ENCODE data around the gene ANKRD52.

ANKRD52 gene

GRCh38 chr12:56224102-56224701 lies 34.0 kb downstream of the ANKRD52 start, which contains the start of gene NABP2:
TSS of gene NABP2 (plus strand) at chr12:56224342. CDS start at chr12:56224857, 515 bp downstream.
- Histone ChIP-seq H3K9ac (ENCODE audit: low read depth, low read length, poor library complexity, severe bottlenecking) (peak within 1 kb of the TSS; percentile 85), H3K4me2 (ENCODE audit: low read depth, low read length, poor library complexity, severe bottlenecking) (peak within 1 kb of the TSS; percentile 92), H2AFZ (ENCODE audit: low read length) (peak within 1 kb of the TSS; percentile 94), H3K27me3 (ENCODE audit: insufficient read depth, low read length, poor library complexity, severe bottlenecking) (no peaks in the 10 kb centered on the region), H3K36me3 (ENCODE audit: insufficient read depth, low read length) (no peaks in the 10 kb centered on the region), H3K4me1 (ENCODE audit: insufficient read depth, low read length, poor library complexity, severe bottlenecking) (peaks cover 29% of the 10 kb centered on the region), H3K9me2 (replicated peaks; ENCODE audit: low read depth, low read length) (no peaks in the 10 kb centered on the region), H4K20me1 (ENCODE audit: insufficient read depth, low read length, poor library complexity, severe bottlenecking) (peaks cover 6% of the 10 kb centered on the region), H3F3A (ENCODE audit: low read depth) (no peaks in the 10 kb centered on the region), H3K79me2 (ENCODE audit: insufficient read depth, low read length) (peaks cover 25% of the 10 kb centered on the region), H3K4me3 (ENCODE audit: low read length, poor library complexity, severe bottlenecking) (peak within 1 kb of the TSS; percentile 90), H3K9me3 (ENCODE audit: insufficient read depth, low read depth, low read length) (no peaks in the 10 kb centered on the region)
- TF ChIP-seq CTCF (conservative IDR thresholded peaks at IDR 0.05; ENCODE audit: low read length) = peak; percentile 92
- no peak for TF ChIP-seq EZH2phosphoT487 (IDR thresholded peaks at IDR 0.05; ENCODE audit: borderline replicate concordance)

- H3K9me2 ChIP-seq (replicated peaks; ENCODE audit: low read depth, low read length) = no peaks in the 10 kb centered on the region
- H4K20me1 ChIP-seq (ENCODE audit: insufficient read depth, low read length, poor library complexity, severe bottlenecking) = peaks cover 6% of the 10 kb centered on the region
- no peaks in the 10 kb centered on the region for H3K27me3 ChIP-seq (ENCODE audit: insufficient read depth, low read length, poor library complexity, severe bottlenecking)
- peaks cover 28% of the 10 kb centered on the region for H3K4me1 ChIP-seq (ENCODE audit: insufficient read depth, low read length, poor library complexity, severe bottlenecking)
- H3K79me2 ChIP-seq (ENCODE audit: insufficient read depth, low read length) = peaks cover 25% of the 10 kb centered on the region
- H3K4me2 ChIP-seq (ENCODE audit: low read depth, low read length, poor library complexity, severe bottlenecking) = peak overlapping the region; percentile 65
- no peak for TF ChIP-seq EZH2phosphoT487 (IDR thresholded peaks at IDR 0.05; ENCODE audit: borderline replicate concordance)
- no peak for TF ChIP-seq CTCF (conservative IDR thresholded peaks at IDR 0.05; ENCODE audit: low read length)
- H3K9me3 ChIP-seq (ENCODE audit: insufficient read depth, low read depth, low read length) = no peaks in the 10 kb centered on the region
- peak overlapping the region; percentile 40 for H3K9ac ChIP-seq (ENCODE audit: low read depth, low read length, poor library complexity, severe bottlenecking)
- no peaks in the 10 kb centered on the region for H3F3A ChIP-seq (ENCODE audit: low read depth)
- peak overlapping the region; percentile 33; the same call in 1 of the 2 replicates for H2AFZ ChIP-seq (ENCODE audit: low read length)
- no peaks in the 10 kb centered on the region for H3K36me3 ChIP-seq (ENCODE audit: insufficient read depth, low read length)
- peak overlapping the region; percentile 58 for H3K4me3 ChIP-seq (ENCODE audit: low read length, poor library complexity, severe bottlenecking)
Observed at GRCh38 chr12:56223571-56224101, 34.5 kb downstream of the ANKRD52 start.

- peak overlapping the region; percentile 89 for H3K9ac ChIP-seq (ENCODE audit: low read depth, low read length, poor library complexity, severe bottlenecking)
Observed at GRCh38 chr12:56222531-56222895, 35.7 kb downstream of the ANKRD52 start.

More at GRCh38 chr12:56222531-56222895, 35.7 kb downstream of the ANKRD52 start:
- no peaks in the 10 kb centered on the region for H3K36me3 ChIP-seq (ENCODE audit: insufficient read depth, low read length)
- H3K4me2 ChIP-seq (ENCODE audit: low read depth, low read length, poor library complexity, severe bottlenecking) = peak overlapping the region; percentile 98
- H2AFZ ChIP-seq (ENCODE audit: low read length) = peak overlapping the region; percentile 78; the same call in 1 of the 2 replicates
- H4K20me1 ChIP-seq (ENCODE audit: insufficient read depth, low read length, poor library complexity, severe bottlenecking) = peaks cover 6% of the 10 kb centered on the region
- H3K4me3 ChIP-seq (ENCODE audit: low read length, poor library complexity, severe bottlenecking) = peak overlapping the region; percentile 90
- no peaks in the 10 kb centered on the region for H3F3A ChIP-seq (ENCODE audit: low read depth)
- H3K4me1 ChIP-seq (ENCODE audit: insufficient read depth, low read length, poor library complexity, severe bottlenecking) = peaks cover 28% of the 10 kb centered on the region
- H3K9me2 ChIP-seq (replicated peaks; ENCODE audit: low read depth, low read length) = no peaks in the 10 kb centered on the region
- no peak for TF ChIP-seq CTCF (conservative IDR thresholded peaks at IDR 0.05; ENCODE audit: low read length)
- TF ChIP-seq EZH2phosphoT487 (IDR thresholded peaks at IDR 0.05; ENCODE audit: borderline replicate concordance) = no peak
- no peaks in the 10 kb centered on the region for H3K9me3 ChIP-seq (ENCODE audit: insufficient read depth, low read depth, low read length)
- no peaks in the 10 kb centered on the region for H3K27me3 ChIP-seq (ENCODE audit: insufficient read depth, low read length, poor library complexity, severe bottlenecking)
- H3K79me2 ChIP-seq (ENCODE audit: insufficient read depth, low read length) = peaks cover 25% of the 10 kb centered on the region
